Astrocyte (in vitro differentiated cells and primary cell): ENCODE data around the gene EDN2.

ENCODE experiments used
- EZH2 ChIP-seq: IDR thresholded peaks from 2 replicates; pipeline ENCODE4 v1.6.1; 2012; ENCODE audit warnings: mild to moderate bottlenecking, low read length, inconsistent platforms; ENCODE audit not compliant: insufficient read depth
- TF ChIP-seq, protein P1 (sequence below): IDR thresholded peaks from 2 replicates; pipeline ENCODE4 v1.5.1; 2011; ENCODE audit warnings: low read depth, mild to moderate bottlenecking, inconsistent platforms, low read length, moderate library complexity; ENCODE audit not compliant: insufficient read depth

- TF ChIP-seq EZH2 = no peak
- TF ChIP-seq, protein P1, sequence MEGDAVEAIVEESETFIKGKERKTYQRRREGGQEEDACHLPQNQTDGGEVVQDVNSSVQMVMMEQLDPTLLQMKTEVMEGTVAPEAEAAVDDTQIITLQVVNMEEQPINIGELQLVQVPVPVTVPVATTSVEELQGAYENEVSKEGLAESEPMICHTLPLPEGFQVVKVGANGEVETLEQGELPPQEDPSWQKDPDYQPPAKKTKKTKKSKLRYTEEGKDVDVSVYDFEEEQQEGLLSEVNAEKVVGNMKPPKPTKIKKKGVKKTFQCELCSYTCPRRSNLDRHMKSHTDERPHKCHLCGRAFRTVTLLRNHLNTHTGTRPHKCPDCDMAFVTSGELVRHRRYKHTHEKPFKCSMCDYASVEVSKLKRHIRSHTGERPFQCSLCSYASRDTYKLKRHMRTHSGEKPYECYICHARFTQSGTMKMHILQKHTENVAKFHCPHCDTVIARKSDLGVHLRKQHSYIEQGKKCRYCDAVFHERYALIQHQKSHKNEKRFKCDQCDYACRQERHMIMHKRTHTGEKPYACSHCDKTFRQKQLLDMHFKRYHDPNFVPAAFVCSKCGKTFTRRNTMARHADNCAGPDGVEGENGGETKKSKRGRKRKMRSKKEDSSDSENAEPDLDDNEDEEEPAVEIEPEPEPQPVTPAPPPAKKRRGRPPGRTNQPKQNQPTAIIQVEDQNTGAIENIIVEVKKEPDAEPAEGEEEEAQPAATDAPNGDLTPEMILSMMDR = no peak
Measured at GRCh38 chr1:41523071-41523470, 38.6 kb upstream of the EDN2 start.
